Measurements from ENCODE around the gene ZDHHC5. TPM values are rescaled to one million over a fixed set of nuclear protein-coding genes. Genes with fewer than 3 reads are reported as not detected.

ZDHHC5 gene
- total and polyA plus RNA-seq, 2 of the 13 experiments (the other 11 are each of a cell fraction or from before 2014, with no cell fraction given), result 26.6 to 34.0 TPM

- TF ChIP-seq, protein P1, sequence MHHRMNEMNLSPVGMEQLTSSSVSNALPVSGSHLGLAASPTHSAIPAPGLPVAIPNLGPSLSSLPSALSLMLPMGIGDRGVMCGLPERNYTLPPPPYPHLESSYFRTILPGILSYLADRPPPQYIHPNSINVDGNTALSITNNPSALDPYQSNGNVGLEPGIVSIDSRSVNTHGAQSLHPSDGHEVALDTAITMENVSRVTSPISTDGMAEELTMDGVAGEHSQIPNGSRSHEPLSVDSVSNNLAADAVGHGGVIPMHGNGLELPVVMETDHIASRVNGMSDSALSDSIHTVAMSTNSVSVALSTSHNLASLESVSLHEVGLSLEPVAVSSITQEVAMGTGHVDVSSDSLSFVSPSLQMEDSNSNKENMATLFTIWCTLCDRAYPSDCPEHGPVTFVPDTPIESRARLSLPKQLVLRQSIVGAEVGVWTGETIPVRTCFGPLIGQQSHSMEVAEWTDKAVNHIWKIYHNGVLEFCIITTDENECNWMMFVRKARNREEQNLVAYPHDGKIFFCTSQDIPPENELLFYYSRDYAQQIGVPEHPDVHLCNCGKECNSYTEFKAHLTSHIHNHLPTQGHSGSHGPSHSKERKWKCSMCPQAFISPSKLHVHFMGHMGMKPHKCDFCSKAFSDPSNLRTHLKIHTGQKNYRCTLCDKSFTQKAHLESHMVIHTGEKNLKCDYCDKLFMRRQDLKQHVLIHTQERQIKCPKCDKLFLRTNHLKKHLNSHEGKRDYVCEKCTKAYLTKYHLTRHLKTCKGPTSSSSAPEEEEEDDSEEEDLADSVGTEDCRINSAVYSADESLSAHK (CRISPR knock-in tag; IDR thresholded peaks at IDR 0.05; ENCODE audit: borderline replicate concordance), result no peak
- no peak for TF ChIP-seq ZNF883 (CRISPR knock-in tag; IDR thresholded peaks at IDR 0.05; ENCODE audit: not compliant biosample characterization)
- no peak for TF ChIP-seq ZBTB21 (CRISPR knock-in tag; IDR thresholded peaks at IDR 0.05)
- TF ChIP-seq FOXM1 (CRISPR knock-in tag; IDR thresholded peaks at IDR 0.05), result no peak
- TF ChIP-seq, protein P2, sequence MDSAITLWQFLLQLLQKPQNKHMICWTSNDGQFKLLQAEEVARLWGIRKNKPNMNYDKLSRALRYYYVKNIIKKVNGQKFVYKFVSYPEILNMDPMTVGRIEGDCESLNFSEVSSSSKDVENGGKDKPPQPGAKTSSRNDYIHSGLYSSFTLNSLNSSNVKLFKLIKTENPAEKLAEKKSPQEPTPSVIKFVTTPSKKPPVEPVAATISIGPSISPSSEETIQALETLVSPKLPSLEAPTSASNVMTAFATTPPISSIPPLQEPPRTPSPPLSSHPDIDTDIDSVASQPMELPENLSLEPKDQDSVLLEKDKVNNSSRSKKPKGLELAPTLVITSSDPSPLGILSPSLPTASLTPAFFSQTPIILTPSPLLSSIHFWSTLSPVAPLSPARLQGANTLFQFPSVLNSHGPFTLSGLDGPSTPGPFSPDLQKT (CRISPR knock-in tag; IDR thresholded peaks at IDR 0.05; ENCODE audit: borderline replicate concordance), result no peak
- no peak for TF ChIP-seq KDM6A (CRISPR knock-in tag; IDR thresholded peaks at IDR 0.05; ENCODE audit: low read depth)
- TF ChIP-seq SP2 (CRISPR knock-in tag; IDR thresholded peaks at IDR 0.05), result peak; percentile 91
- TF ChIP-seq ZNF225 (CRISPR knock-in tag; IDR thresholded peaks at IDR 0.05), result 0 out of 2 replicates have a peak, but pooled peaks have one; percentile 58
- TF ChIP-seq PRDM15 (CRISPR knock-in tag; IDR thresholded peaks at IDR 0.05), result 0 out of 2 replicates have a peak, but pooled peaks have one; percentile 14
- TF ChIP-seq ZNF343 (CRISPR knock-in tag; IDR thresholded peaks at IDR 0.05), result no peak
- 0 out of 2 replicates have a peak, but pooled peaks have one; percentile 53 for TF ChIP-seq ZNF788 (CRISPR knock-in tag; IDR thresholded peaks at IDR 0.05; ENCODE audit: borderline replicate concordance)
- TF ChIP-seq NR3C1 (CRISPR knock-in tag; IDR thresholded peaks at IDR 0.05), result no peak
- peak; percentile 57; the same call in 1 of the 2 replicates for TF ChIP-seq NR2F2 (IDR thresholded peaks at IDR 0.05; ENCODE audit: borderline replicate concordance, low read depth)
- TF ChIP-seq HNRNPUL1 (IDR thresholded peaks at IDR 0.05; ENCODE audit: low read depth, low read length), result no peak
- peak; percentile 65; the same call in 1 of the 2 replicates for TF ChIP-seq POLR2AphosphoS5 (IDR thresholded peaks at IDR 0.05; ENCODE audit: low read depth, low read length)
- TF ChIP-seq, protein P3, sequence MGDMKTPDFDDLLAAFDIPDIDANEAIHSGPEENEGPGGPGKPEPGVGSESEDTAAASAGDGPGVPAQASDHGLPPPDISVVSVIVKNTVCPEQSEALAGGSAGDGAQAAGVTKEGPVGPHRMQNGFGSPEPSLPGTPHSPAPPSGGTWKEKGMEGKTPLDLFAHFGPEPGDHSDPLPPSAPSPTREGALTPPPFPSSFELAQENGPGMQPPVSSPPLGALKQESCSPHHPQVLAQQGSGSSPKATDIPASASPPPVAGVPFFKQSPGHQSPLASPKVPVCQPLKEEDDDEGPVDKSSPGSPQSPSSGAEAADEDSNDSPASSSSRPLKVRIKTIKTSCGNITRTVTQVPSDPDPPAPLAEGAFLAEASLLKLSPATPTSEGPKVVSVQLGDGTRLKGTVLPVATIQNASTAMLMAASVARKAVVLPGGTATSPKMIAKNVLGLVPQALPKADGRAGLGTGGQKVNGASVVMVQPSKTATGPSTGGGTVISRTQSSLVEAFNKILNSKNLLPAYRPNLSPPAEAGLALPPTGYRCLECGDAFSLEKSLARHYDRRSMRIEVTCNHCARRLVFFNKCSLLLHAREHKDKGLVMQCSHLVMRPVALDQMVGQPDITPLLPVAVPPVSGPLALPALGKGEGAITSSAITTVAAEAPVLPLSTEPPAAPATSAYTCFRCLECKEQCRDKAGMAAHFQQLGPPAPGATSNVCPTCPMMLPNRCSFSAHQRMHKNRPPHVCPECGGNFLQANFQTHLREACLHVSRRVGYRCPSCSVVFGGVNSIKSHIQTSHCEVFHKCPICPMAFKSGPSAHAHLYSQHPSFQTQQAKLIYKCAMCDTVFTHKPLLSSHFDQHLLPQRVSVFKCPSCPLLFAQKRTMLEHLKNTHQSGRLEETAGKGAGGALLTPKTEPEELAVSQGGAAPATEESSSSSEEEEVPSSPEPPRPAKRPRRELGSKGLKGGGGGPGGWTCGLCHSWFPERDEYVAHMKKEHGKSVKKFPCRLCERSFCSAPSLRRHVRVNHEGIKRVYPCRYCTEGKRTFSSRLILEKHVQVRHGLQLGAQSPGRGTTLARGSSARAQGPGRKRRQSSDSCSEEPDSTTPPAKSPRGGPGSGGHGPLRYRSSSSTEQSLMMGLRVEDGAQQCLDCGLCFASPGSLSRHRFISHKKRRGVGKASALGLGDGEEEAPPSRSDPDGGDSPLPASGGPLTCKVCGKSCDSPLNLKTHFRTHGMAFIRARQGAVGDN (CRISPR knock-in tag; IDR thresholded peaks at IDR 0.05), result peak; percentile 57; the same call in 1 of the 2 replicates
- peak; percentile 23 for TF ChIP-seq SAP130 (CRISPR knock-in tag; IDR thresholded peaks at IDR 0.05; ENCODE audit: low read depth)
- 0 out of 2 replicates have a peak, but pooled peaks have one; percentile 45 for TF ChIP-seq ZSCAN20 (CRISPR knock-in tag; IDR thresholded peaks at IDR 0.05; ENCODE audit: borderline replicate concordance)
- TF ChIP-seq GATA4 (IDR thresholded peaks at IDR 0.05; ENCODE audit: borderline replicate concordance, low read depth), result no peak
These were observed 688 bp upstream of the ZDHHC5 start (continued) for GRCh38 chr11:57667117-57667735.
